IPS-11a (cell line): Measurements from ENCODE around the gene ANTXR1.

Experiments
- H3K4me3 ChIP-seq: one replicate; pipeline ENCODE4 v1.5.1; 2013; ENCODE audit warnings: low read depth, low read length, control low read depth

ANTXR1 gene

GRCh38 chr2:69177063-69177771 is 164.2 kb downstream of the ANTXR1 start:
- H3K4me3 ChIP-seq = no peak overlapping the region

GRCh38 chr2:69177785-69178636 is 165.0 kb downstream of the ANTXR1 start:
- peak overlapping the region; percentile 4 for H3K4me3 ChIP-seq

GRCh38 chr2:69178756-69179155 is 165.8 kb downstream of the ANTXR1 start:
- no peak overlapping the region for H3K4me3 ChIP-seq

DNA sequence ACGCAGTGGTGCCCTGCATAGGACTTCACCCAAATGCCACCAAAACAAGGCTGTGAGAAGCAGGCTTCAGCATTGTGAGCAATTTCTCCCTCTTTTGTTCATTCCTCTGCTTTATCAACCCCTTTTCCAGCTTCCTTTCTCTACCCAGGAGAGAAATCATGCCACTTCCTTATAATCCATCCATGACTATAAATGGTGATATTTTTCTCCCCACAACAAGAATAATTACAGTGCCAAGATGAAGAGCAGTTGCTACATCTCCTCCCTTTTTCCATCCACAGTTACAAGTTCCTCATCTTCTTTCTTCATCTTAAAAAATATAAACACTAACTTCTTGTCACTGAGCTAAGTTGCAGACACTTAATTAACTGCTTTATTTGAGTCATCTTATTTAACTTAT is 167.2 kb downstream of the ANTXR1 start:
- no peak overlapping the region for H3K4me3 ChIP-seq

GRCh38 chr2:69180974-69181373 is 168.0 kb downstream of the ANTXR1 start:
- H3K4me3 ChIP-seq = no peak overlapping the region

DNA sequence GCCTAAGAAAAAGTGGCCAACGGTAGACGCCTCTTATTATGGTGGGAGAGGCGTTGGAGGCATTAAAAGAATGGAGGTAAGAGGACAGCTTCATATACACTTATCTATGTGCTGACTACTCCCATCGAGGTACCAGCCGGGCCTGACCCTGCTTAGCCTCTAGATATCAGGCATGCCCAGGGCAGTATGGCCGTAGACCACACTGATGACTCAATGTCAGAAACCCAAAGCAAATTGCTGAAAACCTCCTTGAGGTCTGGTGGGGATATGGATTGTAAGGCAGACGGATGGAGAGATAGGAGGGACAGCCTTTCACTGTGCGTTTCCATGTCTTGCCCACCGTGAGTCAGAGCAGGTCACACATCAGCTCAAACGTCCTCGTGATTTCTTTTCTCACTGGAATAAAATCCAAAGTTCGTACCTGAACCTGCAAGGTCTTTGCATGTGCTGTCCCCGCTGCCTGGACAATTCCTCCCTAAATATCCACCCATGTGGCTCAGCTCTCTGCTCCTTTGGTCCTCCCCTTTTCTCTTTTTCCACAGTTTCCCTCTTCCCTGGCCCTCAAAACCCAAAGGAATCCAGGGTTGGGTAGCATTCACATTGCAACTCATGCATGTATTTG is 168.9 kb downstream of the ANTXR1 start:
- H3K4me3 ChIP-seq = no peak overlapping the region

GRCh38 chr2:69183659-69184058 is 170.7 kb downstream of the ANTXR1 start:
- no peak overlapping the region for H3K4me3 ChIP-seq

DNA sequence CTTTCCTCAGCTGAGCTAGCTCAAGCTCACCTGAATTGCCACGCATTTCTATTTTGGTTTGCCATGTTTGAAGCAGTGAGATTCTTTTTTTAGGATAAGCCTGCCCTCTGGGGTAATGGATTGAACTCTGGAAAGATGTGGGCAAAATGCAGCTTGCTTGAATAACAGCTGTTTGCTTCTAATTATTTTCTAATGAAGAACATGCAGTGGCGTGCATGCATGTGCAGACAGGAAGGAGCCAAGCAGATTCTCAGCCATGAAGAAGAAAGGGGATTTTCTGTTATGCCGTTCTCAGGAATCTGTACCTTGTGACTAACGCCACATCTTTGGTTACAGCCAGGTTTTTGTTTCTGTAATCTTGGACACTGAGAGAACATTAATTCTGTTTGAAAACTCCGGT is 171.2 kb downstream of the ANTXR1 start:
- no peak overlapping the region for H3K4me3 ChIP-seq

- H3K4me3 ChIP-seq = no peak overlapping the region
Observed at GRCh38 chr2:69185807-69186206, 172.8 kb downstream of the ANTXR1 start.

DNA sequence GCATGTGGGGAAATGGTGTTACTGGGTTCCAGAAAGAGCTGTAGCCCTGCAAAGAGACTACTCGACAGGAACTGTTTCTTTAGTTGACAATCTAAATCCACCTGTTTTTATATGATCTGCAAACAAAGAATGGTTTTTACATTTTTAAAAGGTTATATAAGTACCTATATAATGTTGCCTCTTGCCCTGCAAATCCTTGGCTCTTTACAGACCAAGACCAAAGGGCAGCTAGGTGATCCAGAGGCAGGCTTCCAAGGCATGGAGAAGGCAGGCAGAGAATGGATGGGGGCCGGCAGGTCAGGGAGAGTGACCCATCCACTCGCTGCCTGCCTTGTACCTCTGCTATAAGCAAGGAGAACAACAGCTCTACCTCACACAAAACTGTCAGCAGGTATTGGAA is 173.6 kb downstream of the ANTXR1 start:
- no peak overlapping the region for H3K4me3 ChIP-seq

DNA sequence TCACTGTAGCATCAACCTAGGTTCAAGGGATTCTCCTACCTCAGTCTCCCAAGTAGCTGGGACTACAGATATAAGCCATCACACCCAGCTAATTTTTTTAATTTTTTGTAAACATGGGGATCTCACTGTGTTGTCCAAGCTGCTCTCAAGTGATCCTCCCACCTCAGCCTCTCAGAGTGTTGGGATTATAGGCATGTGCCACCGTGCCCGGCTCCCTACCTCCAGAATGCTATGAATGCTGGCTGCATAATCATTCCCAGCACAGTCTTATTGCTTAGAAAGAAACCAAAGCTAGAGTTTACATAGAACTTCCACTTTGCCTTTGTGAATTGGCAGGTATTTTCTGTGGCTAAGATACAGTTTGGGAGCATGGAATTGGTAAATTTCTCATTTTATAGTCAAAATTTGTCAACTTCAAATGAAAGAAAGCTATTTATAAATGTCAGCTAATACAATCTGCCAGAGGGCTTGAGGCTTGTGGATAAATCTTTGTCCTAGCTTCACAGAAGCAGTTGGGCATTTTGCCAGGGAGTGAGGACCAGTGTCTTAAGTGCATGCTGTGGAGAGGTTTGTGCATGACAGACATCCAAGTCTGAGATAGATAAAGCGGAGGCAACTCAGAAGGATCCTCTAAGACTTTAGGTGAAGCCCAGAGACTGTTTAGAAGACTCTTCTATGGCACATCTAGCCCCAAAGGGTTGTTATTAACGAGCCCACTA is 175.4 kb downstream of the ANTXR1 start:
- H3K4me3 ChIP-seq = no peak overlapping the region

DNA sequence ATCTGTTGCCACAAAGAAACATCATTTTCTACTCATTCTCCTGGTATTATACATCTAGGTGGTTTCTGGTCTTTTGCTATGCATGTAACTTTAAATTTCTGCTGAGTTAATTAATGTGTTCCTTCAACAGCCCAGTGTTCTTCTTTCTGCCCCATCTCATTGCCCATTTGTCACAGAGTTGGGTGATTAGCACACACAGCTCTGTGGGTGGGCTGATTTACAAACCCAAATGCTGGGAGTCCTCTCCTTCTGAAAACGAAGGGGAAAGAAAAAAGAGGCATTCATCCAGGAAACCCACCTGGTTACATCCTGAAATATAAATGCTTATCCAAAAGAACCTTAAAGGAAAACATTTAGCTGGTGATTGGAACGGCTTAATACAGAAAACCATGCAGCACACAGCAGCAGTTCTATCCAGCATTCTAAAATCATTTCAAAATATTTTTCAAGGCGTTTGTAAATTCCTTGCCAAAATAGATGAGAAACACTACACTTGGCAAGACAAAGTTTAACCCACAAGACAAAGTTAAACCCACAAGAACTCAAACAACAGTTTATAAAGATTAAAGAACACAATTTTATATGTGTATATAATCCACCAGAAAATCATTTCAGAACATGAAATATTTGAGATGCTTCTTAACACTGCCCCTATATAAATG is 177.9 kb downstream of the ANTXR1 start:
- no peak overlapping the region for H3K4me3 ChIP-seq

DNA sequence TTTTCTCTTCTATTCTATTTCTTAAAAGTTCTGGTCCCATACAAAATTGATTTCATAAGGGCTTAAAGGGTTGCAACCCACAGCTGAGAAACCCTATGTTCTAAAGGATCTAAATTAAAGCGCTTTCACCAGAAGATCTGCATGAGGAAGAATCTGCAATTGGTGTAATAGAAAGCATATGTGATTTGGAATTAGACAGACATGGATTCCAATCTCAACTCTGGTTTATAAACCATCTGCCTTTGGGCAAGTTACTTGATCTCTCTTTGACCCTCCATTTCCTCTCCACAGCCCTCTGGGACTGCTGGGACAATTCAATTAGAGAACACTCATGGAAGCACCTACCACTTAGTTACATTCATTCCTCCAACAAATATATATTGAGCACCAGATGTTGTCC is 178.7 kb downstream of the ANTXR1 start:
- H3K4me3 ChIP-seq = no peak overlapping the region

DNA sequence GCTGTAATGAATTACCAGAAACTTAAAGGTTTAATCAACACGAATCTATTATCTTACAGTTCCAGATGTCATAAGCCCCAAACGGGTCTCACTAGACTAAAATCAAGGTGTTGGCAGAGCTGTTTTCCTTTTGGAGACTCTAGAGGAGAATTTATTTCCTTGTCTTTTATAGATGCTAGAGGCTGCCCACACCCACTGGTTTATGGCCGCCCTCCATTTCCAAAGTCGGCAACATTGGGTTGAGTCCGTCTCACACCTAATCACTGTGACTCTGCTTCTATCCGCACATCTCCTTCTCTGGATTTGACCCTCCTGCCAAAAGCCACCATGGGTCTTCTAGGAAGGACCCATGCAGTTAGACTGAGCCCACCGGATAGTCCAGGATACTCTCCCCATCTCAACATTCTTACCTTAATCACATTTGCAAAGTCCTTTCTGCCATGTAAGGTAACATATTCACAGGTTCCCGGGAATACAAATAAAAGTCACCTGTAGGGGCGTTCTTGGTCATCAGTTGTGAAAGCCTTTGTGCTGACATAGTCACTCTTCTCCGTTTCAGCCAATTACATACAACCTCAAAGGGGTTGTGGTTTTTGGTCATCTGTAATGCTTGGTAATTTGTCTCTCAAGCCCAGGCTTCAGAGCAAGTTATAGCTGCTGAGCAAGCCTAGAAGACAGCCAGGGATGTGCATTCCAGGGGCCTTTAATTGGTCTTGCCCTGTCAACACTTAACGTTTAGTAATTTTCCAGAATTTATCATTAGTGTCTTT is 179.4 kb downstream of the ANTXR1 start:
- no peak overlapping the region for H3K4me3 ChIP-seq

DNA sequence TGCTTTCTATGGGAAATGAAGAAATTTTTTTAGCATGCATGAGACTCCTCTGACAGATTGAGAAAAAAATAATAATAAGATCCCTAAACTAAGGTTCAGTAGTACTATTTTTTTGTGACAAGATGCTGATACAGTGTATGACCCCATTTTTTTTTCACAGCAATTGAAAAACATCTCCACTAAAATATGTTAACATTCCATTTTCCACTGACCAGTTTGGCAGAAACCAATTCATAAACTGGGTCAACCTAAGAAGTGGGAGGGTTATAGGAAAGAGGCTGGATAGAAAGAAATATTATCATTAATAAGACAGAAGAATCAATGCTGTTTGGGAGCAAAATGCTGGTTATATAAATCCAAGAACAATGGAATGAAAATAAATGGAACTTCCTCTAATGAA is 182.7 kb downstream of the ANTXR1 start:
- no peak overlapping the region for H3K4me3 ChIP-seq

- no peak overlapping the region for H3K4me3 ChIP-seq
Observed at GRCh38 chr2:69196327-69197117, 183.5 kb downstream of the ANTXR1 start.

DNA sequence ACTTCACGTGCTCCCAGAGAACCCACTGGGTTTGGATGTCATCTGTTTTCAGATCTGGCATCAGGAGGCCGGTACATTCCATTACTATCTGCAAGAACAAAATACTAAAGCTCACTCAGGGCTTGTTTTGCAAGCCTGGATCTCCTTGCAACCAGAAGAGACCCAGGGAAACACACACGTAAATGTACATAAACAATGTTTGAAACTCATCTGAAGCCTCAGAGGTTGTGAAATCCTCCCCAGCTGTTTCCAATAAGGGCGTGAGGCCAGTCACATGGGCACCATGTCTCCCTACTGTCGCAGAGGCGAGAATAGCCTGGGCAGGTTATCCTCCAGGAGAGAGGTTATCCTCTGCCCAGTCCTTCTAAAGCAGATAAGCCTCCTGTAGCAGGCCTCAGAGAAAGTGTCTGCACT is 187.1 kb downstream of the ANTXR1 start:
- H3K4me3 ChIP-seq = no peak overlapping the region

DNA sequence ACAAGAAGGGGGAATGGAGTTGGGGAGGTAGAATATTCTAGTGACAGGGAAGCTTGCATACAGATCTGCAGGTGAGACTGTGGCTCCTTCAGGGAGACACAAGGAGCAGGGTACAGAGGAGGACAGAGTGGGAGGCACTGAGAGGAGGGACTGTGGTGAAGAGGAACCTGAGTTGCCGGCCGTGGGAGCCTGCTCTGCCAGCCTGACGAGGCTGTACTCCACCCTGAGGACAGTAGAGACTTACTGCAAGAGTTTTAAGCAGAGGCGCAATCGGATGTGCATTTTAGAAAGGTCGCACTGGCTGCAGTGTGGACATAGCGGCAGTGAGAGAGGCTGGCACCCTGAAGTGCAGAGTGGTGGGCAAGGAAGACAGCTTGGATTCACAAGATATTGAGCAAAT is 188.3 kb downstream of the ANTXR1 start:
- H3K4me3 ChIP-seq = no peak overlapping the region

DNA sequence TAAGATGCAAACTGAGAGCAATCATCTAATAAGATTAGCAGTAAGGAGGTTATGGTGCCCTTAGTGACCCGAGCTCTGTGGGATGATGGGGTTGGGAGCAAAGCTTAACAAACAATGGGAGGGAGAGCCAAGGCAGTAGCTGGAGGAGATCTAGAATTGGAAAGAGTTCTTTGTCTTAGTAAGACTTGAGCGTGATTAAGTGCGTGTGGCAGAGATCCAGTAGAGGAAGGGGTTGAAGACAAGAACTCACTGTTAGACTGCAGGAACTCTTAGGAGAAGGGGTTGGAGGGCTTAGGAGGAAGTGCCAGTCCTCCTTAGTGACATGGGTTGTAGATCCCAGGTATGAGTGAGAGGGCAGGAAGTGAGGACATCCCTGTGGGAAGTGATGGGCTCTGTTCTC is 189.3 kb downstream of the ANTXR1 start:
- H3K4me3 ChIP-seq = no peak overlapping the region
